ENCODE data around the gene WDHD1. TPM values are rescaled to one million over a fixed set of nuclear protein-coding genes. Genes with fewer than 3 reads are reported as not detected.
"Not testable (repeated sequence)": the region's sequence is repeated elsewhere in the genome, so short reads cannot be mapped to it uniquely, and the experiment has no call there.

Gene WDHD1
- total and polyA plus RNA-seq, 8 donors: 0.45 to 2.3 (median 1.1) TPM

DNA sequence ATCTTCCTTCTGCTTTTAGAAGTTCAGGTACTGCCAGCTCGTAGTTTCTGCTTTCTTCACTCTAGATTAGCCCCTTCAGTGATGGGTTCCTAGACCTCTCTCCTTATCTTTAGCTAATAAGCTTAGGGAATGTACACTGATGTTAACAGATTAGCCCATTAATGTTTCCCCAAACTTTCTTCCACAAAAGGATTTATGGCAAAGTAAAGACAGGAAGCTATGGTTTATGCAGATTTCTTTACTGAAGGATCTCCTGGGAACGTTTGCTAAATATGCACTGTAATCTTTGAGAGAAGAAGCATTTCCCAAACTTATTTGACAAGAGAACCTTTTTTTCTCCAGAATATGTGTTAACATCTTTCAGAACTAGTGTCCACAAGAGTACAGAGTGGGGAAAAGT is 4.3 kb upstream of the WDHD1 start:
- no peak overlapping the region for H3K4me3 ChIP-seq
- WGBS, 2 donors: 31 to 46% methylated on average over 2 of the region's 2 CpGs
- H3K4me1 ChIP-seq: peaks cover 0 to 10% (median 10%) of the 10 kb centered on the region in 3 donors
- H3K27ac ChIP-seq: no peak overlapping the region
- H3K27me3 ChIP-seq: no peaks in the 10 kb centered on the region
- intact Hi-C loops (cut with DNase I): no loop called here
- DNase-seq (no peak), FAIRE-seq (no peak), ATAC-seq (no peak)
- H3K36me3 ChIP-seq: no peaks in the 10 kb centered on the region
- H3K9me3 ChIP-seq: no peaks in the 10 kb centered on the region
- TF ChIP-seq, protein P1, sequence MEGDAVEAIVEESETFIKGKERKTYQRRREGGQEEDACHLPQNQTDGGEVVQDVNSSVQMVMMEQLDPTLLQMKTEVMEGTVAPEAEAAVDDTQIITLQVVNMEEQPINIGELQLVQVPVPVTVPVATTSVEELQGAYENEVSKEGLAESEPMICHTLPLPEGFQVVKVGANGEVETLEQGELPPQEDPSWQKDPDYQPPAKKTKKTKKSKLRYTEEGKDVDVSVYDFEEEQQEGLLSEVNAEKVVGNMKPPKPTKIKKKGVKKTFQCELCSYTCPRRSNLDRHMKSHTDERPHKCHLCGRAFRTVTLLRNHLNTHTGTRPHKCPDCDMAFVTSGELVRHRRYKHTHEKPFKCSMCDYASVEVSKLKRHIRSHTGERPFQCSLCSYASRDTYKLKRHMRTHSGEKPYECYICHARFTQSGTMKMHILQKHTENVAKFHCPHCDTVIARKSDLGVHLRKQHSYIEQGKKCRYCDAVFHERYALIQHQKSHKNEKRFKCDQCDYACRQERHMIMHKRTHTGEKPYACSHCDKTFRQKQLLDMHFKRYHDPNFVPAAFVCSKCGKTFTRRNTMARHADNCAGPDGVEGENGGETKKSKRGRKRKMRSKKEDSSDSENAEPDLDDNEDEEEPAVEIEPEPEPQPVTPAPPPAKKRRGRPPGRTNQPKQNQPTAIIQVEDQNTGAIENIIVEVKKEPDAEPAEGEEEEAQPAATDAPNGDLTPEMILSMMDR (IDR thresholded peaks at IDR 0.05): no peak

DNA sequence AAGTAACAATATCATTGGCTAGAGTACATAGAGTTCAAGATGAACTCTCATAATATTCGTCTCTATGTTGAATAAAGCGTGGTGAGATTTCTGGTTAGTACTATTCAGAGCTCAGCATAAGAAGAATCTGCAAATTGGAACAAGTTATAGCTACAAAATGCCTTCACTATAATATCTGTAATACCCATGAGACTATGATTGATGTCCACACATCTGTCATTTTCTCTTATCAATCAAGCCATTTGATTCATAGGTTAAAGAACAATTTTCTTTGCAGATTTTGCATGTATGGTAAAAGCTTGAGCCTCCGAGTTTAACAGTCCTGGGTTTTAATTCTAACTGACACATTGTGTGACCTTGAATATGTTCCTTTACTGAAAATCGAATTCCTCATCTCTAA is 1.6 kb upstream of the WDHD1 start:
- H3K36me3 ChIP-seq: no peaks in the 10 kb centered on the region
- no peaks in the 10 kb centered on the region for H3K9me3 ChIP-seq
- no peaks in the 10 kb centered on the region for H3K27me3 ChIP-seq
- peaks cover 0 to 12% (median 10%) of the 10 kb centered on the region in 3 donors for H3K4me1 ChIP-seq
- ATAC-seq: no peak
- FAIRE-seq: no peak
- no peak overlapping the region for H3K27ac ChIP-seq
- TF ChIP-seq, protein P1 (IDR thresholded peaks at IDR 0.05): no peak
- H3K4me3 ChIP-seq: peak overlapping the region in 1 of 4 donors; percentile 63
- DNase-seq: no peak
- intact Hi-C loops (cut with DNase I): no loop called here
- 57 to 58% methylated on average over 4 of the region's 4 CpGs for WGBS, 2 donors

DNA sequence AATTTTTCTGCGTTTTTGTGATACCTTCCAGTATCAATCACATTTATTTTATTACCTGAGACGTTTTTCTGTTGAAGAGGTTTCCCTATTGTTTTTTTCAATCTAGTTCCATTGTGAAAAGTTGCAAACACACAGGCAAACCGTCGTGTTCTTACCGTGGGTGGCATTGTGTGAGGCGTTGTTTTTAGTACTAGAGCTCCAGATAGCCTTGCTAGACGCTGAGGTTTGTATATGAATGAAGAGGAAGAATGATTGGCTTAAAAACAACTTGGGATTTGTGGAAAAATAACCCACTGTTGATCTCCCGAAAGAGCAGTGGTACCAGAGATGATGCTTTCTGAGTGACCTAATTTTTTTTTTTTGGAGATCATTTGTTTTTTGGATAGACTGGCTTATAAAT is 1.2 kb upstream of the WDHD1 start:
- Histone ChIP-seq H3K9me3 (no peaks in the 10 kb centered on the region), H3K4me3 (peak overlapping the region in 2 of 4 donors; percentile 63), H3K27ac (no peak overlapping the region), H3K27me3 (no peaks in the 10 kb centered on the region), H3K36me3 (no peaks in the 10 kb centered on the region), H3K4me1 (peaks cover 0 to 12% (median 10%) of the 10 kb centered on the region in 3 donors)
- DNase-seq: no peak
- intact Hi-C loops (cut with DNase I): no loop called here
- WGBS, 2 donors: 4 to 9% methylated on average over 8 of the region's 8 CpGs
- FAIRE-seq: no peak
- ATAC-seq: no peak
- TF ChIP-seq, protein P1 (IDR thresholded peaks at IDR 0.05): no peak

DNA sequence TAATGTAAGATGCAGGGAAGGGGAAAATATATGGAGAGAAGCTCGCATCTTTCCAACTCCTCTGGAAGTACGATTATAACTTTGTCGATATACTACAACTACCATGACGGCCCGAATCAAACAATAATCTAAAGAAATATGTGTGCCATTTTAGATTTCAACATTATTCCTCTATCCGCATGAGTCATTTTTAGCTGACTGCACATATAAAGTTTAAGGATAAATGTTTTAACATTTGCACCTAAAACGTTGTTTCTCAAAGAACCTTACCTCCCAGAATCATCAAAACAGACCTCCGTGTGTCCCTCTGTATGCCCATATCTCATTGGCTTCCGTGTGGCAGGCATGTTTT is 482 bp downstream of the WDHD1 start:
- no peaks in the 10 kb centered on the region for H3K9me3 ChIP-seq
- H3K36me3 ChIP-seq: no peaks in the 10 kb centered on the region
- DNase-seq (no peak), FAIRE-seq (no peak), ATAC-seq (no peak)
- intact Hi-C loops (cut with DNase I): no loop called here
- TF ChIP-seq, protein P1 (IDR thresholded peaks at IDR 0.05): no peak
- no peaks in the 10 kb centered on the region for H3K27me3 ChIP-seq
- 1% methylated on average over 9 of the region's 9 CpGs for WGBS, 2 donors
- peak overlapping the region; percentile 60 to 80 (median 63) for H3K4me3 ChIP-seq
- H3K4me1 ChIP-seq: peaks cover 0 to 12% (median 10%) of the 10 kb centered on the region in 3 donors
- peak overlapping the region; percentile 63 to 83 (median 79) for H3K27ac ChIP-seq

DNA sequence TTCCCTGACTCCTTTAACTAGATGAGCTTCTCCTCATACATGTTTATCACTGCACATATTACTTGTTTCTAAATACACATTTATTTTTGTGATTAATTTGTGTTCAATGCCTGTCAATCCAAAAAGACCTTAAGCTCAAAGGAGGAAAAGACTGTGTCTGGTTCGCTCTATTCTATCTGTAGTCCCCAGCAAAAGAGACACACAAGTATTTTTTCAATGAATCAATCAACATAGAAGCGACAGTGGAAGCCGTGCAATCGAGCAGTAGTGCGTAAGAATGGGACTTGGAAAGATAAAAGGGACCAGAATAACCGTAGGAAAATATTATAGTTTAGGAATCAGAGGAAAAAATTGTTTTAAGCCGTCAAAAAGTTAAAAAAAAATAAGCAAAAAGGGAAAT is 951 bp downstream of the WDHD1 start:
- no peak for FAIRE-seq
- TF ChIP-seq, protein P1 (IDR thresholded peaks at IDR 0.05): no peak
- no peak for ATAC-seq
- intact Hi-C loops (cut with DNase I): no loop called here
- no peak overlapping the region for H3K27ac ChIP-seq
- no peaks in the 10 kb centered on the region for H3K27me3 ChIP-seq
- H3K4me3 ChIP-seq: peak overlapping the region in 1 of 4 donors; percentile 63
- WGBS, 2 donors: 19% methylated on average over 7 of the region's 7 CpGs
- H3K36me3 ChIP-seq: no peaks in the 10 kb centered on the region
- H3K9me3 ChIP-seq: no peaks in the 10 kb centered on the region
- DNase-seq: no peak
- peaks cover 0 to 12% (median 10%) of the 10 kb centered on the region in 3 donors for H3K4me1 ChIP-seq

DNA sequence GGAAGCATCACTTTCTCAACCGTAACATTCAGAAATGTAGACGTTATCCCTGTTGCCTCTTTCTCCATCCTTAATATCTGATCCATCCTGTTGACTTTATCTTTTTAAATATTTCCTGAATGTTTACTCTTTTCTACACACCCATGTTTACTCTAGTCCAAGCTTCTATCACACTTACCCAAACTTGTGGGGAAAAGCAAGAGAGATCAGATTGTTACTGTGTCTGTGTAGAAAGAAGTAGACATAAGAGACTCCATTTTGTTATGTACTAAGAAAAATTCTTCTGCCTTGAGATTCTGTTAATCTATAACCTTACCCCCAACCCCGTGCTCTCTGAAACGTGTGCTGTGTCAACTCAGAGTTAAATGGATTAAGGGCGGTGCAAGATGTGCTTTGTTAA is 2.5 kb downstream of the WDHD1 start:
- H3K9me3 ChIP-seq; ATAC-seq; H3K4me3 ChIP-seq; intact Hi-C loops (cut with DNase I); H3K27ac ChIP-seq; H3K27me3 ChIP-seq; H3K36me3 ChIP-seq; DNase-seq; FAIRE-seq: not testable (repeated sequence)
- WGBS, 2 donors: 69 to 79% methylated on average over 2 of the region's 5 CpGs
- peaks cover 0 to 12% (median 10%) of the 10 kb centered on the region in 3 donors for H3K4me1 ChIP-seq

Measured in pancreas (tissue), 10 donors.